HepG2 (cell line): ENCODE results near the gene SELENOH. TPM values are rescaled to one million over a fixed set of nuclear protein-coding genes. Genes with fewer than 3 reads are reported as not detected.
A peak's percentile ranks its signal among the peaks of the same experiment; 100 is the strongest.

Source experiments
- BHLHE40 ChIP-seq: IDR thresholded peaks from 2 replicates; pipeline ENCODE4 v1.6.1; 2011; ENCODE audit warnings: low read length, improper control_type of control experiment
- NONO ChIP-seq, 2 experiments: fragments of 450-650 bp in 1 of 2; sonication (generic) in 1 of 2; formaldehyde crosslinking in 1 of 2; IDR thresholded peaks in 1 of 2; conservative IDR thresholded peaks in 1 of 2; 2 replicates each; pipeline versions ENCODE4 v1.6.1 to v1.8.0; 2017 to 2022; ENCODE audit warnings: mild to moderate bottlenecking in 1 of 2, missing genetic modification reagents in 1 of 2, moderate library complexity in 1 of 2
- PAF1 ChIP-seq: IDR thresholded peaks from 2 replicates; pipeline ENCODE4 v1.6.1; 2016; ENCODE audit warnings: missing genetic modification reagents, missing compliant biosample characterization
- PHF20 ChIP-seq: sonication (generic); formaldehyde crosslinking; IDR thresholded peaks from 2 replicates; pipeline ENCODE4 v1.5.0; 2020; ENCODE audit warnings: mild to moderate bottlenecking, missing genetic modification reagents
- RAD21 ChIP-seq: fragments of 450-650 bp; formaldehyde crosslinking; IDR thresholded peaks from 2 replicates; pipeline ENCODE4 v1.5.0; 2020; ENCODE audit warnings: mild to moderate bottlenecking
- TMF1 ChIP-seq: sonication (generic); formaldehyde crosslinking; IDR thresholded peaks from 2 replicates; pipeline ENCODE4 v1.8.1; 2022; ENCODE audit warnings: low read depth, missing genetic modification reagents
- ZBTB38 ChIP-seq: sonication (generic); formaldehyde crosslinking; IDR thresholded peaks from 2 replicates; pipeline ENCODE4 v1.5.1; 2020; ENCODE audit warnings: mild to moderate bottlenecking, missing genetic modification reagents
- ZNF780A ChIP-seq: sonication (generic); formaldehyde crosslinking; IDR thresholded peaks from 2 replicates; pipeline ENCODE4 v1.8.0; 2022; ENCODE audit warnings: mild to moderate bottlenecking, missing genetic modification reagents, moderate library complexity
- ZNF878 ChIP-seq: sonication (generic); formaldehyde crosslinking; IDR thresholded peaks from 2 replicates; pipeline ENCODE4 v1.8.1; 2023; ENCODE audit warnings: mild to moderate bottlenecking, missing genetic modification reagents, moderate library complexity
- polyA plus RNA-seq, 8 experiments: library from polyadenylated mRNA; depleted of rRNA in 3 of 8; stranded (reverse) in 7 of 8; unstranded in 1 of 8; fragments of >200 nt; fragmentation: Illumina TruSeq in 4 of 8; extraction: Trizol in 4 of 8; gene quantifications; 2 replicates each; pipeline versions ENCODE4 v1.2.1 to v1.2.3, GENCODE V29; 2011 to 2016; ENCODE audit warnings: low read depth in 4 of 8, missing spikeins in 1 of 8, mixed read lengths in 1 of 8; ENCODE audit not compliant: insufficient read depth in 1 of 8
- total RNA-seq, 5 experiments: library from RNA; depleted of rRNA; stranded (reverse); fragments of >200 nt; fragmentation: Illumina TruSeq; extraction: Trizol; gene quantifications; 2 replicates each; pipeline ENCODE4 v1.2.3, GENCODE V29; 2016; ENCODE audit warnings: low read depth in 1 of 5
- TF ChIP-seq, protein P1 (sequence below): sonication (generic); formaldehyde crosslinking; IDR thresholded peaks from 2 replicates; pipeline ENCODE4 v1.4.0; 2020; ENCODE audit warnings: missing genetic modification reagents
- TF ChIP-seq, protein P2 (sequence below): sonication (generic); formaldehyde crosslinking; conservative IDR thresholded peaks from 2 replicates; pipeline ENCODE4 v1.8.0; 2022; ENCODE audit warnings: mild to moderate bottlenecking, moderate library complexity, missing genetic modification reagents
- TF ChIP-seq, protein P3 (sequence below): sonication (generic); formaldehyde crosslinking; IDR thresholded peaks from 2 replicates; pipeline ENCODE4 v1.5.1; 2020; ENCODE audit warnings: mild to moderate bottlenecking, missing genetic modification reagents, moderate library complexity
- TF ChIP-seq, protein P4 (sequence below): sonication (generic); formaldehyde crosslinking; IDR thresholded peaks from 2 replicates; pipeline ENCODE4 v1.8.1; 2023; ENCODE audit warnings: missing genetic modification reagents, mild to moderate bottlenecking, borderline replicate concordance
- TF ChIP-seq, protein P5 (sequence below): sonication (generic); formaldehyde crosslinking; IDR thresholded peaks from 2 replicates; pipeline ENCODE4 v1.8.1; 2023; ENCODE audit warnings: missing genetic modification reagents, inconsistent platforms, borderline replicate concordance

Gene SELENOH
- total and polyA plus RNA-seq, 2 of the 13 experiments (the other 11 are each of a cell fraction or from before 2014, with no cell fraction given), result 27.2 to 77.4 TPM

DNA sequence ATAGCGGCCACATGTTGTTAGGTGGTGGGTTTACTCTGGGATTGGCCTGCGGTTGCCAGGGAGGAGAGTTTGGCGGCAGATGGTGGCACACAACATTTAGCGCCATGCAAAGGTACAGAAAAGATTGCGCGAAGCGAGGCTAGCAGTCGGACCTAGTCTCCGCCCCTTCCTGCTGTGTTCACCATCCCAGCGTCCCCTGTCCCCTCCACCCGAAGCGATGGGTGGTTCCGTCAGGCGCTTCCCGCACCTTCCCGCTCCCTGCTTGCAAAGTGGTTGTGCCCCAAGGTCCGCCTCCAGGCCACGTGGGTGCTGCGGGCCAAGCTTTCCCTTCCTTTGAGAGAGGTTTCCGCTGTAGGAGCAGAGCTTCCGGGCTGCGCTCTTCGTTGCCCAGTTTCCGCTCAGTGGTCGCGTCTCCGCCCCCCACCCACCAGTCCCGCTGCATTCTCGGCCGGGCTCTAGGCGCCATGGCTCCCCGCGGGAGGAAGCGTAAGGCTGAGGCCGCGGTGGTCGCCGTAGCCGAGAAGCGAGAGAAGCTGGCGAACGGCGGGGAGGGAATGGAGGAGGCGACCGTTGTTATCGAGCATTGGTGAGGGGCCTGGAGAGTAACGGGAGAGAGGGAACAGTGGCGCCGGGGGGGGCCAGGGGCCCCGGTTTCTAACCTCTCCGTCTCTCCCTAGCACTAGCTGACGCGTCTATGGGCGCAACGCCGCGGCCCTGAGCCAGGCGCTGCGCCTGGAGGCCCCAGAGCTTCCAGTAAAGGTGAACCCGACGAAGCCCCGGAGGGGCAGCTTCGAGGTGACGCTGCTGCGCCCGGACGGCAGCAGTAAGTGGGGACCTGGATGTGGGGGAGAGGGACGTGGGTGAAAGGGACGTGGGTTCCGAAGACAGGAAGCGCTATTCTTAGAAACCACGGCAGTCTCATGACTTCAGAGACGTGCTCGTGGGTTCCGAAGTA lies at the start of gene SELENOH (continued):
- TF ChIP-seq, protein P1, sequence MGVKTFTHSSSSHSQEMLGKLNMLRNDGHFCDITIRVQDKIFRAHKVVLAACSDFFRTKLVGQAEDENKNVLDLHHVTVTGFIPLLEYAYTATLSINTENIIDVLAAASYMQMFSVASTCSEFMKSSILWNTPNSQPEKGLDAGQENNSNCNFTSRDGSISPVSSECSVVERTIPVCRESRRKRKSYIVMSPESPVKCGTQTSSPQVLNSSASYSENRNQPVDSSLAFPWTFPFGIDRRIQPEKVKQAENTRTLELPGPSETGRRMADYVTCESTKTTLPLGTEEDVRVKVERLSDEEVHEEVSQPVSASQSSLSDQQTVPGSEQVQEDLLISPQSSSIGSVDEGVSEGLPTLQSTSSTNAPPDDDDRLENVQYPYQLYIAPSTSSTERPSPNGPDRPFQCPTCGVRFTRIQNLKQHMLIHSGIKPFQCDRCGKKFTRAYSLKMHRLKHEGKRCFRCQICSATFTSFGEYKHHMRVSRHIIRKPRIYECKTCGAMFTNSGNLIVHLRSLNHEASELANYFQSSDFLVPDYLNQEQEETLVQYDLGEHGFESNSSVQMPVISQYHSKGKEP (CRISPR knock-in tag), result no peak
- TF ChIP-seq, protein P2, sequence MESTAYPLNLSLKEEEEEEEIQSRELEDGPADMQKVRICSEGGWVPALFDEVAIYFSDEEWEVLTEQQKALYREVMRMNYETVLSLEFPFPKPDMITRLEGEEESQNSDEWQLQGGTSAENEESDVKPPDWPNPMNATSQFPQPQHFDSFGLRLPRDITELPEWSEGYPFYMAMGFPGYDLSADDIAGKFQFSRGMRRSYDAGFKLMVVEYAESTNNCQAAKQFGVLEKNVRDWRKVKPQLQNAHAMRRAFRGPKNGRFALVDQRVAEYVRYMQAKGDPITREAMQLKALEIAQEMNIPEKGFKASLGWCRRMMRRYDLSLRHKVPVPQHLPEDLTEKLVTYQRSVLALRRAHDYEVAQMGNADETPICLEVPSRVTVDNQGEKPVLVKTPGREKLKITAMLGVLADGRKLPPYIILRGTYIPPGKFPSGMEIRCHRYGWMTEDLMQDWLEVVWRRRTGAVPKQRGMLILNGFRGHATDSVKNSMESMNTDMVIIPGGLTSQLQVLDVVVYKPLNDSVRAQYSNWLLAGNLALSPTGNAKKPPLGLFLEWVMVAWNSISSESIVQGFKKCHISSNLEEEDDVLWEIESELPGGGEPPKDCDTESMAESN (CRISPR knock-in tag), result 0 out of 2 replicates have a peak, but pooled peaks have one; percentile 38
- 0 out of 2 replicates have a peak, but pooled peaks have one; percentile 69 for TF ChIP-seq ZNF780A (CRISPR knock-in tag)
- TF ChIP-seq, protein P3, sequence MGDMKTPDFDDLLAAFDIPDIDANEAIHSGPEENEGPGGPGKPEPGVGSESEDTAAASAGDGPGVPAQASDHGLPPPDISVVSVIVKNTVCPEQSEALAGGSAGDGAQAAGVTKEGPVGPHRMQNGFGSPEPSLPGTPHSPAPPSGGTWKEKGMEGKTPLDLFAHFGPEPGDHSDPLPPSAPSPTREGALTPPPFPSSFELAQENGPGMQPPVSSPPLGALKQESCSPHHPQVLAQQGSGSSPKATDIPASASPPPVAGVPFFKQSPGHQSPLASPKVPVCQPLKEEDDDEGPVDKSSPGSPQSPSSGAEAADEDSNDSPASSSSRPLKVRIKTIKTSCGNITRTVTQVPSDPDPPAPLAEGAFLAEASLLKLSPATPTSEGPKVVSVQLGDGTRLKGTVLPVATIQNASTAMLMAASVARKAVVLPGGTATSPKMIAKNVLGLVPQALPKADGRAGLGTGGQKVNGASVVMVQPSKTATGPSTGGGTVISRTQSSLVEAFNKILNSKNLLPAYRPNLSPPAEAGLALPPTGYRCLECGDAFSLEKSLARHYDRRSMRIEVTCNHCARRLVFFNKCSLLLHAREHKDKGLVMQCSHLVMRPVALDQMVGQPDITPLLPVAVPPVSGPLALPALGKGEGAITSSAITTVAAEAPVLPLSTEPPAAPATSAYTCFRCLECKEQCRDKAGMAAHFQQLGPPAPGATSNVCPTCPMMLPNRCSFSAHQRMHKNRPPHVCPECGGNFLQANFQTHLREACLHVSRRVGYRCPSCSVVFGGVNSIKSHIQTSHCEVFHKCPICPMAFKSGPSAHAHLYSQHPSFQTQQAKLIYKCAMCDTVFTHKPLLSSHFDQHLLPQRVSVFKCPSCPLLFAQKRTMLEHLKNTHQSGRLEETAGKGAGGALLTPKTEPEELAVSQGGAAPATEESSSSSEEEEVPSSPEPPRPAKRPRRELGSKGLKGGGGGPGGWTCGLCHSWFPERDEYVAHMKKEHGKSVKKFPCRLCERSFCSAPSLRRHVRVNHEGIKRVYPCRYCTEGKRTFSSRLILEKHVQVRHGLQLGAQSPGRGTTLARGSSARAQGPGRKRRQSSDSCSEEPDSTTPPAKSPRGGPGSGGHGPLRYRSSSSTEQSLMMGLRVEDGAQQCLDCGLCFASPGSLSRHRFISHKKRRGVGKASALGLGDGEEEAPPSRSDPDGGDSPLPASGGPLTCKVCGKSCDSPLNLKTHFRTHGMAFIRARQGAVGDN (CRISPR knock-in tag), result peak; percentile 96
- no peak for TF ChIP-seq TMF1 (CRISPR knock-in tag)
- TF ChIP-seq ZBTB38 (CRISPR knock-in tag), result peak; percentile 83
- peak; percentile 60; the same call in 1 of the 2 replicates for TF ChIP-seq ZNF878
- TF ChIP-seq, protein P4, sequence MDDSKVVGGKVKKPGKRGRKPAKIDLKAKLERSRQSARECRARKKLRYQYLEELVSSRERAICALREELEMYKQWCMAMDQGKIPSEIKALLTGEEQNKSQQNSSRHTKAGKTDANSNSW (CRISPR knock-in tag), result no peak
- TF ChIP-seq PHF20 (CRISPR knock-in tag), result peak; percentile 95
- no peak for TF ChIP-seq NONO (IDR thresholded peaks at IDR 0.05)
- TF ChIP-seq NONO (CRISPR knock-in tag; conservative IDR thresholded peaks at IDR 0.05), result peak; percentile 92
- TF ChIP-seq RAD21, result peak; percentile 53
- TF ChIP-seq, protein P5, sequence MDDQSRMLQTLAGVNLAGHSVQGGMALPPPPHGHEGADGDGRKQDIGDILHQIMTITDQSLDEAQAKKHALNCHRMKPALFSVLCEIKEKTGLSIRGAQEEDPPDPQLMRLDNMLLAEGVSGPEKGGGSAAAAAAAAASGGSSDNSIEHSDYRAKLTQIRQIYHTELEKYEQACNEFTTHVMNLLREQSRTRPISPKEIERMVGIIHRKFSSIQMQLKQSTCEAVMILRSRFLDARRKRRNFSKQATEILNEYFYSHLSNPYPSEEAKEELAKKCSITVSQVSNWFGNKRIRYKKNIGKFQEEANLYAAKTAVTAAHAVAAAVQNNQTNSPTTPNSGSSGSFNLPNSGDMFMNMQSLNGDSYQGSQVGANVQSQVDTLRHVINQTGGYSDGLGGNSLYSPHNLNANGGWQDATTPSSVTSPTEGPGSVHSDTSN (CRISPR knock-in tag), result no peak
- TF ChIP-seq BHLHE40, result peak; percentile 75
- peak; percentile 80; the same call in 1 of the 2 replicates for TF ChIP-seq PAF1 (CRISPR knock-in tag)
